ENCODE data around the gene MTNR1A. TPM values are rescaled to one million over a fixed set of nuclear protein-coding genes. Genes with fewer than 3 reads are reported as not detected.
A peak's percentile ranks its signal among the peaks of the same experiment; 100 is the strongest.

Gene MTNR1A
- total RNA-seq, 1 experiment from 2014 or later, result 0.84 TPM

- Histone ChIP-seq H2AFZ (ENCODE audit: low read depth, low read length, poor library complexity, severe bottlenecking) (no peak overlapping the region), H3K9me3 (ENCODE audit: control insufficient read depth in 1 of 2, insufficient read depth in 1 of 2, low read depth in 1 of 2, low read length in 2 of 2) (no peaks in the 10 kb centered on the region; a peak in 1 of 4 replicates), H3K4me2 (ENCODE audit: low read length) (peak overlapping the region; percentile 77), H3K36me3 (ENCODE audit: control insufficient read depth in 1 of 2, insufficient read depth in 2 of 2, low read length in 2 of 2) (no peaks in the 10 kb centered on the region), H4K20me1 (ENCODE audit: insufficient read depth) (no peaks in the 10 kb centered on the region), H3K27me3 (ENCODE audit: insufficient read depth, low read length) (no peaks in the 10 kb centered on the region), H3K9me2 (ENCODE audit: insufficient read depth) (no peaks in the 10 kb centered on the region), H3K79me2 (ENCODE audit: insufficient read depth, low read length) (no peaks in the 10 kb centered on the region), H3K4me1 (ENCODE audit: control insufficient read depth in 1 of 2, insufficient read depth in 2 of 2, low read length in 2 of 2) (peaks cover 0 to 4% of the 10 kb centered on the region in 2 experiments; a peak in 1 of 4 replicates), H3K4me3 (replicated peaks in 1 of 2; ENCODE audit: low read depth in 1 of 2, low read length in 2 of 2) (peak overlapping the region; percentile 23 to 40), H3K9ac (ENCODE audit: low read length) (peak overlapping the region; percentile 25; the same call in 1 of the 2 replicates), H3K27ac (ENCODE audit: low read depth, low read length) (no peak overlapping the region)
- ChIA-PET CTCF (no interaction called here), RAD21 (ENCODE audit: low non-redundant PET in 1 of 2, low total read pairs in 2 of 2, uncharacterized antibody in 2 of 2, unreplicated experiment in 2 of 2) (no interaction called here), POLR2A (no interaction called here)
- BruUV-seq (replicated peaks), result no TSS peak
- ATAC-seq (peak; percentile 79), DNase-seq (ENCODE audit: low read depth, low spot score) (peak; percentile 23)
- TF ChIP-seq SRF (IDR thresholded peaks at IDR 0.05; ENCODE audit: low read depth) (no peak), POLR2AphosphoS5 (IDR thresholded peaks at IDR 0.05; ENCODE audit: low read depth, low read length) (no peak), EGR1 (IDR thresholded peaks at IDR 0.05; ENCODE audit: low read depth) (no peak), RAD21 (IDR thresholded peaks at IDR 0.05; ENCODE audit: low read depth) (peak; percentile 28; the same call in 1 of the 2 replicates), SP1 (IDR thresholded peaks at IDR 0.05; ENCODE audit: low read depth) (no peak), CBX3 (IDR thresholded peaks at IDR 0.05; ENCODE audit: low read depth) (no peak), ZFX (IDR thresholded peaks at IDR 0.05) (no peak), ZNF274 (IDR thresholded peaks at IDR 0.05; ENCODE audit: low read depth, low read length) (no peak), EZH2 (IDR thresholded peaks at IDR 0.05) (no peak)
- TF ChIP-seq, protein P1, sequence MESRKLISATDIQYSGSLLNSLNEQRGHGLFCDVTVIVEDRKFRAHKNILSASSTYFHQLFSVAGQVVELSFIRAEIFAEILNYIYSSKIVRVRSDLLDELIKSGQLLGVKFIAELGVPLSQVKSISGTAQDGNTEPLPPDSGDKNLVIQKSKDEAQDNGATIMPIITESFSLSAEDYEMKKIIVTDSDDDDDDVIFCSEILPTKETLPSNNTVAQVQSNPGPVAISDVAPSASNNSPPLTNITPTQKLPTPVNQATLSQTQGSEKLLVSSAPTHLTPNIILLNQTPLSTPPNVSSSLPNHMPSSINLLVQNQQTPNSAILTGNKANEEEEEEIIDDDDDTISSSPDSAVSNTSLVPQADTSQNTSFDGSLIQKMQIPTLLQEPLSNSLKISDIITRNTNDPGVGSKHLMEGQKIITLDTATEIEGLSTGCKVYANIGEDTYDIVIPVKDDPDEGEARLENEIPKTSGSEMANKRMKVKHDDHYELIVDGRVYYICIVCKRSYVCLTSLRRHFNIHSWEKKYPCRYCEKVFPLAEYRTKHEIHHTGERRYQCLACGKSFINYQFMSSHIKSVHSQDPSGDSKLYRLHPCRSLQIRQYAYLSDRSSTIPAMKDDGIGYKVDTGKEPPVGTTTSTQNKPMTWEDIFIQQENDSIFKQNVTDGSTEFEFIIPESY (IDR thresholded peaks at IDR 0.05; ENCODE audit: extremely low read depth, insufficient replicate concordance, low read length), result no peak
- TF ChIP-seq, protein P2, sequence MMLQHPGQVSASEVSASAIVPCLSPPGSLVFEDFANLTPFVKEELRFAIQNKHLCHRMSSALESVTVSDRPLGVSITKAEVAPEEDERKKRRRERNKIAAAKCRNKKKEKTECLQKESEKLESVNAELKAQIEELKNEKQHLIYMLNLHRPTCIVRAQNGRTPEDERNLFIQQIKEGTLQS (IDR thresholded peaks at IDR 0.05), result no peak
- TF ChIP-seq, protein P3, sequence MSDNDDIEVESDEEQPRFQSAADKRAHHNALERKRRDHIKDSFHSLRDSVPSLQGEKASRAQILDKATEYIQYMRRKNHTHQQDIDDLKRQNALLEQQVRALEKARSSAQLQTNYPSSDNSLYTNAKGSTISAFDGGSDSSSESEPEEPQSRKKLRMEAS (IDR thresholded peaks at IDR 0.05), result peak; percentile 85
- TF ChIP-seq, protein P4, sequence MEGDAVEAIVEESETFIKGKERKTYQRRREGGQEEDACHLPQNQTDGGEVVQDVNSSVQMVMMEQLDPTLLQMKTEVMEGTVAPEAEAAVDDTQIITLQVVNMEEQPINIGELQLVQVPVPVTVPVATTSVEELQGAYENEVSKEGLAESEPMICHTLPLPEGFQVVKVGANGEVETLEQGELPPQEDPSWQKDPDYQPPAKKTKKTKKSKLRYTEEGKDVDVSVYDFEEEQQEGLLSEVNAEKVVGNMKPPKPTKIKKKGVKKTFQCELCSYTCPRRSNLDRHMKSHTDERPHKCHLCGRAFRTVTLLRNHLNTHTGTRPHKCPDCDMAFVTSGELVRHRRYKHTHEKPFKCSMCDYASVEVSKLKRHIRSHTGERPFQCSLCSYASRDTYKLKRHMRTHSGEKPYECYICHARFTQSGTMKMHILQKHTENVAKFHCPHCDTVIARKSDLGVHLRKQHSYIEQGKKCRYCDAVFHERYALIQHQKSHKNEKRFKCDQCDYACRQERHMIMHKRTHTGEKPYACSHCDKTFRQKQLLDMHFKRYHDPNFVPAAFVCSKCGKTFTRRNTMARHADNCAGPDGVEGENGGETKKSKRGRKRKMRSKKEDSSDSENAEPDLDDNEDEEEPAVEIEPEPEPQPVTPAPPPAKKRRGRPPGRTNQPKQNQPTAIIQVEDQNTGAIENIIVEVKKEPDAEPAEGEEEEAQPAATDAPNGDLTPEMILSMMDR (IDR thresholded peaks at IDR 0.05 in 2 of 3, conservative IDR thresholded peaks at IDR 0.05 in 1 of 3; ENCODE audit: borderline replicate concordance in 1 of 3, insufficient read depth in 1 of 3, low read depth in 2 of 3, low read length in 2 of 3), result peak in 2 of 3 experiments; percentile 18 to 31; a peak in 1 of 6 replicates
- intact Hi-C loops (cut with micrococcal nuclease), result no loop called here
Measured at GRCh38 chr4:186485561-186486062, 69.8 kb downstream of the MTNR1A start.

Measured in HCT116 (cell line).